Ramos (cell line): ENCODE measurements around the gene FHIT.
"Not testable (repeated sequence)": the region's sequence is repeated elsewhere in the genome, so short reads cannot be mapped to it uniquely, and the experiment has no call there.

Experiments used
- in situ Hi-C: fragments of 300-500 bp; cut with MboI; formaldehyde crosslinking; loops from one replicate; pipeline ENCODE4 v1.14.3; 2022; ENCODE audit warnings: low sequenced_read_pairs; ENCODE audit not compliant: unreplicated experiment

Gene FHIT

DNA sequence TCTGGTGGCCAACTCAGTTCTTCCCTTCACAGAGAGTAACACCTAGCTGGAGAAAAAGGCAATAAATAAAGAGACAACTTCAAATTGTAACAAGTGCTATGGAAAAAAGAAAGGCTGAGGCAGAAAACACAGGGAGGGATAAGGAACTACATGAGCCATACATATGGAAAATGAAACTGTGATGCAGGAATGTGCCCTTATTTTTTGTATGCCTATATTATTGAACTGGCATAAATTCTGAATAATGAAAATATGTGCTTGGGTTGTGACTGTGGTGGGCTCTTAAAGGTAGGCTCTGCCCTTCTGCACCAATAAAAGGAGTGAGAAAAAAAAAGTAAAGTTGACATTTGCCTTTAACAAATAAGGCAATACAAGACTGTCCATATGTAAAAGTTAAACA lies 19.6 kb downstream of the FHIT start:
- in situ Hi-C loops = no loop called here

DNA sequence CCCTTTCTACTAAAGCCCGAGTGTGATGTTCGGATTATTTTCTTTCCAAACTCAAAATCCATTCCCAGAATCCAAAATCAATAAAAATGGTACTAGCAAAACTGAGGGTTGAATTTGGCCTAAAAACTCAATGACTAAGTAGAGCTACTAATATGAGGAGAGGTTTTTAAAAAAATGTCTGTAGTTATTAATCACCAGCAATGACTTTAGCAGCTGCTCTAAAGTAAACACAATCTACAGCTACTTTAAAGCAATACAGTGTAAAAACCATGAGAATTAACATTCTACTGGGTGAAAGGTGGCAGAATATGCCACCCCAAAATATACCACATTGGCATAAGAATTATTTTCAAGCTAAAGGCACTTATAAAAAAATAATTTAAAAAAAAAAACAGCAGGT lies 23.5 kb downstream of the FHIT start:
- in situ Hi-C loops = no loop called here

DNA sequence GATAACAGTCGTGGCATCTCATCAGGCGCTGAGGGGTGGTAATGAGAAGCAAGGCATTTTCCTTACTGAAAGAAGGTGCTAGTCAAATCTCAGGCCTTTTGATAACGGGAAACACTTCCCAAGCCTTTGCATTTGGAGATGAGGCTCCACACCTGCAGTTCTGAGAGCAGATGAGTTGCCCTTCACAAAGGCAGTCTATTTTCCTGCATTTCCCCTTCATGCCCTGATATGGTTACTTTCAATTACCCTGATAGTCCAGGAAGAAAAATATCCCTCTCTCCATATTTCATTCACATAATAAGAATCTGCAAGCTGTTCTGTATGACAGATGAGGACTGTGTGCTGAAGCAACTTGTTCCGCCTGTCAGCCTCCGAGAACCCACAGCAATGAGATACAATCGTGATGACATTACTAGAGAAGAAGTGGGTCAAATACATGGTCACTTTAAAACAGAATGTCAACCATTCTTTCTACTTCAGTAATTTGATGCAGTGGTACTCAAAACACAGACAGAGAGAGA lies 25.0 kb downstream of the FHIT start:
- in situ Hi-C loops = no loop called here

DNA sequence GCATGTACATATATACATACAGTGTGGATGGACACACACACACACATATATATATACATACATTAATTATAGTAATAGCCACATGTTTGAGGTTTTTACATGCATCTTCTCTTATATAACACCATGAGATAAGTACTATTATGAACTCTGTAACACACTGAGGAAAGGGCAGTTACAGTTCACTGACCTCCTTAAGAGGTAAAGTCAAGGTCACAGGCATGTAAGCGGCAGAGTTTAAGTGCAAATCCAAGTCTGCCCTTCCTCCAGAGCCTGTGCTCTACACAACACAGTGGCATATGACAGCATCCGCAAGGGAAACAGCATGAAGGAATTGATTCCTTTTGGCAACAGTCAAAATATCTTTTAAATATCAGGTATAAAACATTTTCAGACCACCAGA lies 26.4 kb downstream of the FHIT start:
- in situ Hi-C loops = no loop called here

DNA sequence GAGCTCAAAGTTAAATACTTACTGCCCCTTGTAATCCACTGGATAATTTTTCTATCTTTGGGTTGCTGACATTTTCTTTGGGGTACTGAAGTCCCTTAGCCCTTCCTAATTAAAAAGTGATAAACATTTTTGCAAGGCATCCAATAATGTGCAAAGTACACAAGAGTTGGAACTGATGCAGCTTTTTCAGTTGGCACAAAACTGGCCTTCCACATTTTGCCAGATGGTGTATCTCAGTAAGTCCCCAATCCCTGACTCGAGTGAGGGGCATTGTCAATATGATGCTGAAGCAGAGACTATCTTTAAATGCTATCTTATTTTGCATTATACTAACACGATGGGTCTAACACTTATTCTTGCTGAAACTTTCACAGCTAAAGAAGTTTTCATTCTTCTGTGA lies 27.8 kb downstream of the FHIT start:
- in situ Hi-C loops = no loop called here

DNA sequence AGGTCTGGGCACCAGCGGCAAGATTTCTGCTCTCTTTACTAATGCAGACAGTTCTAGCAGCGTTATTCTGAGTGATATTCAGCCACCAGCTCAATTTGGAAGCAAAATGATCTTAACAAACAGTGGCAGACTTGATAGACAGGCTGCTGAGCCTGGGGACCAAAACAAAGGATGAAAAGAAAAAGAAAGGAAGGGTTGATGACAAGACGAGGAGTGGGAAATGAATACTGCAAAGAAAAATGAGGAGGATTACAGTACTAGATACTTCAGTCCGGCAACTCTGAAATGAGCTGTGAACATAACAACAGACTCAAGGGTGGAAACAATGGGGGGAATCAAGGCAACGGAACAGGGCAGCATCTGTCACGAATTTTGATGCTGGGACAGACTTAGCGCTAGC lies 28.8 kb downstream of the FHIT start:
- in situ Hi-C loops = no loop called here

DNA sequence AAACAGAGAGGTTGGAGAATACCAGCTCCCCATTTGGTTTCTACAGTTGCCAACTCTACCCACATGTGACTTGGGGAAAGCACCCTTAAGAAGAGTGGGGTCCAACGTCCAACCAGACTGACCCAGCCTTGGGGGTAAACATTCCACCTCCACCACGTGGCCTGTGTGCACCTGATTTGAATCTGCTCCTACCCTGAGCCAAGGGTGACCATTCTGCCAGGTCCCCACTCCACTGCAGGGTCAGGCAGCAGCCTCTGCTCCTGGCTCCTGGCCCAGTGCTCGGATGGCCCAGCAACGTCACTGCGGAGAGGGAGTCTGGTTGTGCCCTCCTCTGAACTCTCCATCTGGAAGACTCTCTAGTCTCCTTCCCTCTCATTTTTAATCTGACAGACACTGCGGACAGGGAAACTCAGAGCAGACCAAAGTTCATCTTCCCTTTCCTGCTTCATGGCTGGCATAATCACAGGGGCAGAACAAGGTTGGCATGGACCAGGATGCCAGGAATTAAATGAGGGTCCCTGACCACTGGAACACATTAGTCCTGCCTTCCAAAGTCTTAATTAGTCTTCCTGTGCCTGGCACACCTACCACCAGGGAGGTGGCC lies 29.4 kb downstream of the FHIT start:
- in situ Hi-C loops = no loop called here

DNA sequence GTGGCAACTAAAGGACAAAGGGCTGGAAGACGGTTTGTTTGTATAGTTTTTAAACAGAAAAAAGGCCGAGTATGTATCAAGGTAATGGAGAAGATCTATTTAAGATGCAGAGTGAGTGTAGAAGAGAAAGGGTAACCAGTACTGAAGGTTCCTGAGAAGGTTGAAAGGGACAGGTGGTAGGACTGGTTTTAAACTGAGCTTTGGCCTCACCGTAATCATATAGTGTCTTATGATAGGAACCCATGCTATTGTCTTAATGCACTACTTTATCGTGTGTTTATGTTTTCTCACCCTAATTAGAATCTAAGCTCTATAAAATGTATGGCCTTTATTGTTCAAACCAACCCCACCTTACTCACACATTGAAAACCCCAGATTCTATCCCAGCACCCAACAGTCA lies 32.7 kb downstream of the FHIT start:
- in situ Hi-C loops = no loop called here

DNA sequence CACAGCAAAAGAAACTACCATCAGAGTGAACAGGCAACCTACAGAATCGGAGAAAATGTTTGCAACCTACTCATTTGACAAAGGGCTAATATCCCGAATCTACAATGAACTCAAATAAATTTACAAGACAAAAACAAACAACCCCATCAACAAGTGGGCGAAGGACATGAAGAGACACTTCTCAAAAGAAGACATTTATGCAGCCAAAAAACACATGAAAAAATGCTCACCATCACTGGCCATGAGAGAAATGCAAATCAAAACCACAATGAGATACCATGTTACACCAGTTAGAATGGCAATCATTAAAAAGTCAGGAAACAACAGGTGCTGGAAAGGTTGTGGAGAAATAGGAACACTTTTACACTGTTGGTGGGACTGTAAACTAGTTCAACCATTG lies 35.1 kb downstream of the FHIT start:
- in situ Hi-C loops = not testable (repeated sequence)

DNA sequence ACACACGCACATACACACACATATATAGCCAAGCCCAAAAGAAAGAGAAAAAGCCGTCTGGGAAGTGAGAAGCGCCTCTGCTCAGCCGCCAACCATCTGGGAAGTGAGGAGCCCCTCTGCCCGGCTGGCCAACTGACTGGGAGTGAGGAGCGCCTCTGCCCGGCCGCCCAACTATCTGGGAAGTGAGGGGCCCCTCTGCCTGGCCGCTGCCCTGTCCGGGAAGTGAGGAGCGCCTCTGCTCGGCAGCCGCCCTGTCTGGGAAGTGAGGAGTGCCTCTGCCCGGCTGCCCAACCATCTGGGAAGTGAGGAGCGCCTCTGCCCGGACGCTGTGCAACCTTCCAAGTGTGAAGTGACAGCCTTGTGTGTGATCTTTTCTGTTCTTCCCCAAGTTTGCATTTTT lies 49.2 kb downstream of the FHIT start:
- in situ Hi-C loops = no loop called here

DNA sequence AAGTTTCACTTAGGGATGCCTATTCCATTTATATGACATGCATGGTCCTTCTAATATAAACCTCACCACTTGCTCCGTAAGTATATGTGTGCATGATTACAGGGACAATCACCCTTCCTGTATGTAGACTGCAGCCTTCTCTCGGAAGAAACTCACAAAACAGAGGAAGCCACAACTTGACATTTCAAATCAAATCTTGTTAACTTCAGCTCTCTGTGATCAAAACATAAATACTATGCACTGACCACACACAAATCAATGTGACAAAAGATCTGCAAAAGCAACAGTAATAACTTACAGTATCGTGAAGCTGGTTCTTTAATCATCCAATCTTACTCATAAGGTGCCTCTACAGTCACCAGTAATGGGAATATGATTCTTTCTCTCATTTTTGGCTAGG lies 50.2 kb downstream of the FHIT start:
- in situ Hi-C loops = no loop called here

DNA sequence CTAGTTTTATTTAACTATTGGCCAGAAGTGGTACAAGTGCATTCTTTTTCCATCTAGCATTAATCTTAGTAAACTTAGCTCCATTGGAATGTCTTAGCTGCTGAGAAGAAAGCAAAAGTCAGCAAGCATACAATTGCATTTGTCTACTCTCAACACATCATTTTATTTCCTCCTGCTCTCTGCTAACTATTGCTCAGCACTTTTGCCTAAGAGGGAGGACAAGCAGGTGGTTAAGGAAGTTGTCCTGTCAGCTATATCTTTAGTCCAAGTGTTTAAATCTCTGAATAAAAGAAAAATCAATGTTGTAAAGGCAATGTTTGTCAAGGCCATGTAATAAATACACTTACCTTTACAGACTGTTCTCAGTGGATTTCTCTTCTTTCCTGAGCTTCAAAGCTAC lies 51.0 kb downstream of the FHIT start:
- in situ Hi-C loops = no loop called here

DNA sequence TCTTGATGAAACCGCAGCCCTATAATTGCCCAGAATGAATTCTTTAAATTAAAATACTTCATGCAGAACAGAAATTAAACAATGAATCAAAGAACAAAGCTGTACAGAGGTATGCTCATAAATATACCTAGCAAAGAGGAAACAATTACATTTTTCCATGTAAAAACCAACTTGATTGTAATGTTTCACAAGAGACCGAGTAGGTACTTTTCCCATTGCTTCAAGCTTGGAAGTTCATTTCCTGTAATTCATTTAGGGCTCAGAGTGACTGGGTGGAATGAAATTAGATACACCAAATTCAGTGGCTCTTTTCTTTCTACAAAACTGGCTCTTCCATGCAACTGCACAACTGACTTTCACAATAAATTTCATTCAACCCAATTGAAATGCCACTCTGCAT lies 51.4 kb downstream of the FHIT start:
- in situ Hi-C loops = no loop called here

DNA sequence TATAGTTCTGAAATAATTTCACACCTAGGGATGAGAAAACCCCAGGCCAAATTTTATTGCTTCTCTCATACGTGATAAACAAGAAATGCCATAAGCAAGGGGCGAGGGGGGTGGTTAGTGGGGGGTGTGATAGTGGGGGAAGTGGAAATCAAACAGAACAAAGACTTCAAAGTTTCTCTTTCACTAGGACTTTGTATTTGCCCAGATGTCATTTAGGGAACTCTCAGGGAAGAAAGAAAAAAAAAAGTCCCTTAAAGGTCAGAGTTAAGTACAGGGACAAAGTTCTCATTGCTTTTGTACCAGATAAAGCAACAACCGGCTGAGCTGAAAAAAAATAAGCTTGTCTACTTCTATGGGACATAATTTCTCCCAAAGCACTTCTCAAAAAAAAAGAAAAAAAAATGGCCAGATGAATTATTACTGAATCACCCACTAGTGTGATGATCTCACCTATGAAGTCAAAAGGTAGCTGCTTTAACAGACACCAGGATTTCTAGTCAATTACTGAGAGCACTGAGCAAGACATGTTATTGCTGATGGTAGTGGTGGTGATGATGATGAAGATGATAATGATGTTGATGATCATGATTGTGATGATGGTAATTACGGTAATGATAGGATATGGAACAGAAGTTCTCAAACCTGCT lies 56.2 kb downstream of the FHIT start:
- in situ Hi-C loops = no loop called here

DNA sequence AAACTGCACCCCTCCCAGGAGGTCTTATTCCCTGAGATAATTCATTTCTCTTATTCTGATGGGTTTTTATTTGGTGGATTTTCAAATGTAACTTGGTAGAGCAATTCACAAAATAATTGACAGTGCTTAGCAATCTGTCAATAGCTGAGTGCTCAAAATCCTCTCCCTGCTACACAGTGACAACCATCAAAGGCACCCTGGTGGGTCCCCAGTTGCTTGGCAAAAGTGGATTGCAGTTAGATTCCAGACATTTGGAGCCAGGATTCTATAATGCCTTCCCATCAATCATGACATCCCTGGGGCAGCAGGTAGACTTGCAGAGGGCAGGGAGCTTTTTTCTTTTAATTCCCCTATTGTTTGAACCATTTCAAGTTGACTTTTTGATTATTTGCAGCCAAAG lies 59.0 kb downstream of the FHIT start:
- in situ Hi-C loops = no loop called here

DNA sequence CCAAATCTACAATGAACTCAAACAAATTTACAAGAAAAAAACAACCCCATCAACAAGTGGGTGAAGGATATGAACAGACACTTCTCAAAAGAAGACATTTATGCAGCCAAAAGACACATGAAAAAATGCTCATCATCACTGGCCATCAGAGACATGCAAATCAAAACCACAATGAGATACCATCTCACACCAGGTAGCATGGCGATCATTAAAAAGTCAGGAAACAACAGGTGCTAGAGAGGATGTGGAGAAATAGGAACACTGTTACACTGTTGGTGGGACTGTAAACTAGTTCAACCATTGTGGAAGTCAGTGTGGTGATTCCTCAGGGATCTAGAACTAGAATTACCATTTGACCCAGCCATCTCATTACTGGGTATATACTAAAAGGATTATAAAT lies 61.0 kb downstream of the FHIT start:
- in situ Hi-C loops = not testable (repeated sequence)

DNA sequence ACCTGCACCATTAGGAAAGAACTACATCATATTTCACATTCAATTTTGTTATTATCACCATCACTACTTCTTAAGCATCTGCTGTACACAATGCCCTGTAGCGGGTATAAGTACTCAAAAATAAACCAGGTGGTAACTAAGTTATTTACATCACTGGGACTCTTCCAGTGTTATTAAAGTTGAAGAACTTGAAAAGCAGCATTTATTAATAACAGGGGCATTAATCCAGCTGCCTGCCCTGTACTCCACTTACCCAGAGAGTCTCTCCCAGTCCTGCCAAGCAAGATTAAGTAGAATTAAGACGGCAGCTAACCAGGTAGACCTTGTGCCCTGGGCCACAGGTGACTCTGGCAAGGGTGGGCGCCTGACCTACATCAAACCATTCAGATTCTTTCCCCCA lies 65.2 kb downstream of the FHIT start:
- in situ Hi-C loops = no loop called here

DNA sequence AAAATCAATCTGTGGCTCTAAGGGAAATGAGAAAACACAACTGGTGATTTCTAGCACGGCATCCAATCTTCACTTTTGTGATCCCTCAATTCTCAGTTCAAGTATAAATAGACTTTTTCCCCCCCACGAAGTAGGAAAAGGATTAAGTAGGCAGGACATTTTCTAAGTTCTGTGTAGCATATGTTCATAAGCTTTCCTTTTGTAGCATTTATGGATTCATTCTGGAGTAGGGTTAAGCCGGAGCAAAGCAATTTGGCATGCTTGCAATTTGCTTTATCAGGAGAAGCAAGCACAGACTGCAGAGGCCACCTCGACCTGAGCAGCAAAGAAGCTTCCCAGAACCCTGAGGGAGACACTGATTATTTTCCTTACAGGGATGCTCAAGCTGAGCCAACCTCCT lies 66.3 kb downstream of the FHIT start:
- in situ Hi-C loops = no loop called here

DNA sequence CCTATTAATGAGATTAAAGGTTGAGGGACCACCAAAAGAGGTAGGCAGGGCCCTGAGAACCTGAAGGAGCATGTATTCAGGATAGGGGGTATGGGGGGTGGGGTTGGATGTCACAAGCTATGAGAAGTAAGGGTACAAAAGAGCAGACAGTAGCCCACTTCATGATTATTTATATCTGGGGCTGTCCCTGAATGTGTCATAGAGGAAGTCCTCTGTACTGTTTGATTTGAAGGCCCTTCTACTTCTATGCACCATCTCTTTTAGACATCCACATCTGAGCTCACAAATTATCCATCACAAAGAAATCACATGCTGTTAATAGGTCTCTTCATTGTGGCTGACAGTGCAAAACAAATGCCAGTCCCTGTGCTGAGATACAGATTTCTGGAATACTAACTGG lies 68.6 kb downstream of the FHIT start:
- in situ Hi-C loops = no loop called here

DNA sequence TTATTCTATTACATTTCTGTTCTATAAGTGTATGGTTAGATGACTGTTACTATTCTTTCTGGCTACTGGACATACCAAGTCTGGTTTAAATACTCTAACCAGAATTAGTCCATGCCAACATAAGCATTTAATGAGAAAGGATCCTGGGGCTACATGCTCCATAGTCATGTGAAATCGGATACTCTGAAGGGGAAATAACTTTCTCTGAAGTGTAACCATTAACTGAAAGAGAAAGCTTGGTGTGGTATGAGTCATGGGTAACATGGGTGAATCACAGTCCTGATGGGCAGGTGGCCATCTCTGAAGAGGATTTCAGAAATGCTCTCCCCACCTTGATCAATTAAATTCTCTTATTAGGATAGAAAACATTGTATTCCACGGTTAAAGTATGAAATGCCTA lies 69.4 kb downstream of the FHIT start:
- in situ Hi-C loops = no loop called here

DNA sequence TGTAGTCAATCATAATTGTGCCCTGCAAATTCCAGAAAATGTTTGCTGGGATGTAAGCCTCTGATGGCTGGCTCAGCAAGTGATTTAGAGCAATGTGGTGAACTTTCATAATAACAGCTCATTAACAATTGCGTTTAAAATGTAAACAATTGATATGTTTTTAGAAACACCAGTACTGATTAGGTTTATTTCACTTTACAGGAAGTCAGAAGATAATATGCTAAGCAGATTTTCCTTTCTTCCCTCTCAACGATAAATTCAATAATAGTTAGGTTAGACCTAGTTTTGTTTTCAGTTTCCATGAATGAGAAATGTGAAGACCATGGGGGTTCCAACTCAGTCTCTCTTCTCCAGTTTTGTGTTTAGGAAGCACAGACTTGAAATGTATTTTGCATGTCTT lies 71.0 kb downstream of the FHIT start:
- in situ Hi-C loops = no loop called here

DNA sequence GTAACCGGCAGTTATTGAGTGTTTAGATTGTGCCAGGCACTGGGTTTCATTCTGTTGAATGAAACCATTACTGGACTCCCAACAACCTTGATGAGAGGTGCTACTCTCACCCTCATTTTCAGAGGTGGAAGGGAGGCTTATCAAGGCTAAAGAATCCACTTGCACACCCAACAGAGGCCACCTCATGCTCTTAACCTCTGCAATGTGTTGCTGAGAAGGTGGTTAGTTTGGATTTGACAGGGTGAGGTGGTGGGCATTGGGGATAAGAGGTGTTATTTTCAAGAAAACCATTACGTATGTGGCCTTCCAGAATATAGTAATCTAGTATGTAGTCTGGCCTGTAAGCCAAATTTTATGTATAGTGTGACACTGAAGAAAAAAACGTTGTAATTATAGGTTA lies 73.1 kb downstream of the FHIT start:
- in situ Hi-C loops = no loop called here
